Thyroid gland (tissue), 4 donors: ENCODE results near the gene SERTAD4.

Source experiments
- POLR2A ChIP-seq, 2 donors: fragments of 450-650 bp; IDR thresholded peaks; one replicate each; pipeline ENCODE4 v1.6.1; 2017; ENCODE audit warnings: antibody characterized with exemption in 2 of 2, mild to moderate bottlenecking in 2 of 2, moderate library complexity in 1 of 2
- TF ChIP-seq, protein P1 (sequence below), 6 experiments: fragments of 200-600 bp in 3 of 6; fragments of 450-650 bp in 3 of 6; sonication (generic) in 3 of 6; IDR thresholded peaks; one replicate each; pipeline ENCODE4 v1.5.1; 2016 to 2019; ENCODE audit warnings: antibody characterized with exemption in 6 of 6, mild to moderate bottlenecking in 2 of 6, inconsistent platforms in 1 of 6, moderate library complexity in 1 of 6

GRCh38 chr1:210259561-210259960 is 27.0 kb downstream of the SERTAD4 start:
- no peak for TF ChIP-seq POLR2A (IDR thresholded peaks at IDR 0.05)
- TF ChIP-seq, protein P1, sequence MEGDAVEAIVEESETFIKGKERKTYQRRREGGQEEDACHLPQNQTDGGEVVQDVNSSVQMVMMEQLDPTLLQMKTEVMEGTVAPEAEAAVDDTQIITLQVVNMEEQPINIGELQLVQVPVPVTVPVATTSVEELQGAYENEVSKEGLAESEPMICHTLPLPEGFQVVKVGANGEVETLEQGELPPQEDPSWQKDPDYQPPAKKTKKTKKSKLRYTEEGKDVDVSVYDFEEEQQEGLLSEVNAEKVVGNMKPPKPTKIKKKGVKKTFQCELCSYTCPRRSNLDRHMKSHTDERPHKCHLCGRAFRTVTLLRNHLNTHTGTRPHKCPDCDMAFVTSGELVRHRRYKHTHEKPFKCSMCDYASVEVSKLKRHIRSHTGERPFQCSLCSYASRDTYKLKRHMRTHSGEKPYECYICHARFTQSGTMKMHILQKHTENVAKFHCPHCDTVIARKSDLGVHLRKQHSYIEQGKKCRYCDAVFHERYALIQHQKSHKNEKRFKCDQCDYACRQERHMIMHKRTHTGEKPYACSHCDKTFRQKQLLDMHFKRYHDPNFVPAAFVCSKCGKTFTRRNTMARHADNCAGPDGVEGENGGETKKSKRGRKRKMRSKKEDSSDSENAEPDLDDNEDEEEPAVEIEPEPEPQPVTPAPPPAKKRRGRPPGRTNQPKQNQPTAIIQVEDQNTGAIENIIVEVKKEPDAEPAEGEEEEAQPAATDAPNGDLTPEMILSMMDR (IDR thresholded peaks at IDR 0.05) = no peak
